Measurements from ENCODE around the gene MAP3K12. TPM values are rescaled to one million over a fixed set of nuclear protein-coding genes. Genes with fewer than 3 reads are reported as not detected.

Gene MAP3K12
- total and polyA plus RNA-seq, 2 donors: 8.3 to 16.3 TPM

GRCh38 chr12:53466640-53467039 is 32.6 kb downstream of the MAP3K12 start:
- peaks cover 0 to 2% of the 10 kb centered on the region in 2 donors for H3K4me1 ChIP-seq (ENCODE audit: control insufficient read depth in 2 of 2, insufficient read depth in 2 of 2, low read length in 2 of 2)
- no peak for DNase-seq (ENCODE audit: low read depth in 6 of 9, low spot score in 9 of 9)

DNA sequence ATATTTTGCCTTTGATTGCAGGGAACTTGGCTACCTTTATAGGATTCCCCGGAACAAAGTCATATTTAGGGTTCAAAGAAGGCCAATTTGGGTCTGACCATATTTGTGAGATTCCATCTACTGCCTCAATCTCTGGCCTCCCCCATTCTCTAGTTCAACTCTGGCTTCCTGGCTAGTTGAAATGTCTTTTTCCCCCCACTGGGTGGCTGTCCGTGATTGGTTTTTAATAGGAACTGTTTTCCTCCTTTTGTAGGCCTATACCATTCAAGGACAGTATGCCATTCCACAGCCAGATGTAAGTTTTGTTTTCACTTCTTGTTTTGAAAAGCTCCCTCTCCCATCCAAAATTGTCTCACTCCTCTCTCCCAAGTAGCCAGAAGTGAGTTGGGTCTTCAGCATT is 33.6 kb downstream of the MAP3K12 start:
- no peaks in the 10 kb centered on the region for H3K27me3 ChIP-seq (ENCODE audit: control insufficient read depth in 2 of 2, insufficient read depth in 1 of 2, low read length in 1 of 2)
- peaks cover 93 to 99% of the 10 kb centered on the region in 2 donors for H3K36me3 ChIP-seq (ENCODE audit: control insufficient read depth in 2 of 2, insufficient read depth in 2 of 2, low read length in 1 of 2)
- H3K27ac ChIP-seq (ENCODE audit: low read depth in 1 of 2, low read length in 1 of 2): no peak overlapping the region
- WGBS: 93% methylated on average over 2 of the region's 2 CpGs
- H3K9me3 ChIP-seq (ENCODE audit: control insufficient read depth in 2 of 2, insufficient read depth in 1 of 2, low read length in 1 of 2): no peaks in the 10 kb centered on the region
- H3K4me3 ChIP-seq (ENCODE audit: low read length in 2 of 2): no peak overlapping the region
- H3K4me1 ChIP-seq (ENCODE audit: control insufficient read depth in 2 of 2, insufficient read depth in 2 of 2, low read length in 2 of 2): peaks cover 0 to 2% of the 10 kb centered on the region in 2 donors
- no peak for DNase-seq (ENCODE audit: low read depth in 6 of 9, low spot score in 9 of 9)

More at GRCh38 chr12:53466640-53467039, 32.6 kb downstream of the MAP3K12 start:
- 93% methylated on average over 4 of the region's 4 CpGs for WGBS
- H3K4me3 ChIP-seq (ENCODE audit: low read length in 2 of 2): no peak overlapping the region
- H3K36me3 ChIP-seq (ENCODE audit: control insufficient read depth in 2 of 2, insufficient read depth in 2 of 2, low read length in 1 of 2): peaks cover 94 to 98% of the 10 kb centered on the region in 2 donors
- no peaks in the 10 kb centered on the region for H3K27me3 ChIP-seq (ENCODE audit: control insufficient read depth in 2 of 2, insufficient read depth in 1 of 2, low read length in 1 of 2)
- H3K27ac ChIP-seq (ENCODE audit: low read depth in 1 of 2, low read length in 1 of 2): no peak overlapping the region
- H3K9me3 ChIP-seq (ENCODE audit: control insufficient read depth in 2 of 2, insufficient read depth in 1 of 2, low read length in 1 of 2): no peaks in the 10 kb centered on the region

DNA sequence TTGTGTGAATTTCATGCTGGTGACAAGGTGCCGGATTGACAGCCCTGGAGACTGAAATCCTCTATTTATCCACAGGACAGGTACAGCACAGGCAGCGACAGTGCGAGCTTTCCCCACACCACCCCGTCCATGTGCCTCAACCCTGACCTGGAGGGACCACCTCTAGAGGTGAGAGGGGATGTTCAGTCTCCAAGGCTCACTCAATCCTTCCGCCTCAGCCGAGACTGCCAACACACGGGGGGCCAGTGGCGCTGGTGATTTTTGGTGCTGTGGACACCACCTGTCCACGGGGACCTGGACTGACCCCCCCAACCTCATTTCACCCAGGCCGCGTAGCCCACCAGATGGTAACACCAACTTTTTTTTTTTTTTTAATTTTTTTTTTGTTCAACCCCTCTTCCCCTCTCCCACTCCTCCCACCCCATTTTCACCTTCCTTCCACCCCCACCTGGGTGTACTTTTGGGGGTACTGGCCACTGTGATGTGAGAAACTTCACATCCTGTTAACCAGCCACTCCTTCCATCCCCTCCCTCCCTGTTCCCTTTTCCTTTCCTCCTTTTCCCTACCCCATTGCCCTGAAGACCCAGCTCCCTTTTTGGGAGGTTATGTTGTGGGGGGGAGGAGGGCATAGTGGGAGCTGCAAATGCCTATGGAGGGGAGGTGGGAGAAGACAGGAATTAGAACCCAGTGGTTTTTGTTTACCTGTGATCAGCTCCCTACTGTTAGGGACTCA is 34.4 kb downstream of the MAP3K12 start:
- no peaks in the 10 kb centered on the region for H3K27me3 ChIP-seq (ENCODE audit: control insufficient read depth in 2 of 2, insufficient read depth in 1 of 2, low read length in 1 of 2)
- no peaks in the 10 kb centered on the region for H3K9me3 ChIP-seq (ENCODE audit: control insufficient read depth in 2 of 2, insufficient read depth in 1 of 2, low read length in 1 of 2)
- WGBS: 98% methylated on average over 11 of the region's 11 CpGs
- H3K4me3 ChIP-seq (ENCODE audit: low read length in 2 of 2): no peak overlapping the region
- no peak for DNase-seq (ENCODE audit: low read depth in 6 of 9, low spot score in 9 of 9)
- H3K27ac ChIP-seq (ENCODE audit: low read depth in 1 of 2, low read length in 1 of 2): no peak overlapping the region
- H3K36me3 ChIP-seq (ENCODE audit: control insufficient read depth in 2 of 2, insufficient read depth in 2 of 2, low read length in 1 of 2): peaks cover 92 to 99% of the 10 kb centered on the region in 2 donors
- H3K4me1 ChIP-seq (ENCODE audit: control insufficient read depth in 2 of 2, insufficient read depth in 2 of 2, low read length in 2 of 2): peaks cover 0 to 2% of the 10 kb centered on the region in 2 donors

- Histone ChIP-seq H3K9me3 (ENCODE audit: control insufficient read depth in 2 of 2, insufficient read depth in 1 of 2, low read length in 1 of 2) (no peaks in the 10 kb centered on the region), H3K27me3 (ENCODE audit: control insufficient read depth in 2 of 2, insufficient read depth in 1 of 2, low read length in 1 of 2) (no peaks in the 10 kb centered on the region), H3K27ac (ENCODE audit: low read depth in 1 of 2, low read length in 1 of 2) (no peak overlapping the region), H3K4me1 (ENCODE audit: control insufficient read depth in 2 of 2, insufficient read depth in 2 of 2, low read length in 2 of 2) (peaks cover 0 to 2% of the 10 kb centered on the region in 2 donors), H3K36me3 (ENCODE audit: control insufficient read depth in 2 of 2, insufficient read depth in 2 of 2, low read length in 1 of 2) (peaks cover 89 to 99% of the 10 kb centered on the region in 2 donors), H3K4me3 (ENCODE audit: low read length in 2 of 2) (no peak overlapping the region)
- 91% methylated on average over 5 of the region's 5 CpGs for WGBS
- no peak for DNase-seq (ENCODE audit: low read depth in 6 of 9, low spot score in 9 of 9)
Observed at GRCh38 chr12:53463802-53464560, 35.3 kb downstream of the MAP3K12 start.

- Histone ChIP-seq H3K27me3 (ENCODE audit: control insufficient read depth in 2 of 2, insufficient read depth in 1 of 2, low read length in 1 of 2) (no peaks in the 10 kb centered on the region), H3K4me3 (ENCODE audit: low read length in 2 of 2) (no peak overlapping the region), H3K4me1 (ENCODE audit: control insufficient read depth in 2 of 2, insufficient read depth in 2 of 2, low read length in 2 of 2) (peaks cover 0 to 2% of the 10 kb centered on the region in 2 donors), H3K36me3 (ENCODE audit: control insufficient read depth in 2 of 2, insufficient read depth in 2 of 2, low read length in 1 of 2) (peaks cover 89 to 99% of the 10 kb centered on the region in 2 donors), H3K9me3 (ENCODE audit: control insufficient read depth in 2 of 2, insufficient read depth in 1 of 2, low read length in 1 of 2) (no peaks in the 10 kb centered on the region), H3K27ac (ENCODE audit: low read depth in 1 of 2, low read length in 1 of 2) (no peak overlapping the region)
- DNase-seq (ENCODE audit: low read depth in 6 of 9, low spot score in 9 of 9): no peak
- 92% methylated on average over 3 of the region's 3 CpGs for WGBS
Observed at GRCh38 chr12:53462935-53463334, 36.3 kb downstream of the MAP3K12 start.

GRCh38 chr12:53461591-53461990 is 37.7 kb downstream of the MAP3K12 start:
- Histone ChIP-seq H3K27me3 (ENCODE audit: control insufficient read depth in 2 of 2, insufficient read depth in 1 of 2, low read length in 1 of 2) (no peaks in the 10 kb centered on the region), H3K36me3 (ENCODE audit: control insufficient read depth in 2 of 2, insufficient read depth in 2 of 2, low read length in 1 of 2) (peaks cover 89 to 99% of the 10 kb centered on the region in 2 donors), H3K27ac (ENCODE audit: low read depth in 1 of 2, low read length in 1 of 2) (no peak overlapping the region), H3K9me3 (ENCODE audit: control insufficient read depth in 2 of 2, insufficient read depth in 1 of 2, low read length in 1 of 2) (no peaks in the 10 kb centered on the region), H3K4me3 (ENCODE audit: low read length in 2 of 2) (no peak overlapping the region), H3K4me1 (ENCODE audit: control insufficient read depth in 2 of 2, insufficient read depth in 2 of 2, low read length in 2 of 2) (peaks cover 0 to 2% of the 10 kb centered on the region in 2 donors)
- 97% methylated on average over 8 of the region's 8 CpGs for WGBS
- DNase-seq (ENCODE audit: low read depth in 6 of 9, low spot score in 9 of 9): no peak

DNA sequence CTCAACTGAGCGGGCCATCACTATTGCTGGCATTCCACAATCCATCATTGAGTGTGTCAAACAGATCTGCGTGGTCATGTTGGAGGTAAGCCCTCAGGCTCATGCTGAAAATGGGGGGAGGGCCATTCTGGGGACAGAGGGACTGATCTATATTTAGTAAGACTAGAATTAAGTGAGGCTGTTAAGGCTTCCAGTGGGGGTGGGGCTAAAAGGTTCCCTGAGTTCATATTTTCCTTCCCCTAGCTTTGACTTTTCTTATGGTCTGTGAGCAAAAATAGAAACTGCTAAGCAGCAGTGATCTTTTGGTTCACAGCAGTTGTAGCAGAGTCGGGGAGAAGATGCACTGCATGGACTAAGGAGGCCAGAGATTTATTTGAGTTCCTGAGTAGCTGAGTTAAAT is 38.2 kb downstream of the MAP3K12 start:
- Histone ChIP-seq H3K4me3 (ENCODE audit: low read length in 2 of 2) (no peak overlapping the region), H3K4me1 (ENCODE audit: control insufficient read depth in 2 of 2, insufficient read depth in 2 of 2, low read length in 2 of 2) (peaks cover 0 to 2% of the 10 kb centered on the region in 2 donors), H3K27me3 (ENCODE audit: control insufficient read depth in 2 of 2, insufficient read depth in 1 of 2, low read length in 1 of 2) (no peaks in the 10 kb centered on the region), H3K36me3 (ENCODE audit: control insufficient read depth in 2 of 2, insufficient read depth in 2 of 2, low read length in 1 of 2) (peaks cover 89 to 99% of the 10 kb centered on the region in 2 donors), H3K27ac (ENCODE audit: low read depth in 1 of 2, low read length in 1 of 2) (no peak overlapping the region), H3K9me3 (ENCODE audit: control insufficient read depth in 2 of 2, insufficient read depth in 1 of 2, low read length in 1 of 2) (no peaks in the 10 kb centered on the region)
- DNase-seq (ENCODE audit: low read depth in 6 of 9, low spot score in 9 of 9): no peak
- 97% methylated on average over 3 of the region's 3 CpGs for WGBS

DNA sequence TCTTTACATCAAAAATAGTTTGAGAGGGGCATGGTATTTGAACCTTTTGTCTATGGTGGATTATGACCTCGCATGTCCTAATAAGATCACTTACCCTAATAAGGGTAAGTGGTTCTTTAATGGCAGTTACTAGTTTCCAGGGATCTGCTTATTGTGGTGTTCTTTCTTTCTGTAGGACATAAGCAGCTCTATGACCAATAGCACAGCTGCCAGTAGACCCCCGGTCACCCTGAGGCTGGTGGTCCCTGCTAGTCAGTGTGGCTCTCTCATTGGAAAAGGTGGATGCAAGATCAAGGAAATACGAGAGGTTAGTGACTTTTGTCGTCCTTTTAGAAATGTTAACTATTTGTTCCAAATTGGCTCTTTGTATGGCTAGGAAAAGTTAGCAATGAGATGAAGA is 40.2 kb downstream of the MAP3K12 start:
- Histone ChIP-seq H3K27me3 (ENCODE audit: control insufficient read depth in 2 of 2, insufficient read depth in 1 of 2, low read length in 1 of 2) (no peaks in the 10 kb centered on the region), H3K36me3 (ENCODE audit: control insufficient read depth in 2 of 2, insufficient read depth in 2 of 2, low read length in 1 of 2) (peaks cover 87 to 98% of the 10 kb centered on the region in 2 donors), H3K27ac (ENCODE audit: low read depth in 1 of 2, low read length in 1 of 2) (no peak overlapping the region), H3K9me3 (ENCODE audit: control insufficient read depth in 2 of 2, insufficient read depth in 1 of 2, low read length in 1 of 2) (no peaks in the 10 kb centered on the region), H3K4me1 (ENCODE audit: control insufficient read depth in 2 of 2, insufficient read depth in 2 of 2, low read length in 2 of 2) (peaks cover 0 to 3% of the 10 kb centered on the region in 2 donors), H3K4me3 (ENCODE audit: low read length in 2 of 2) (no peak overlapping the region)
- no peak for DNase-seq (ENCODE audit: low read depth in 6 of 9, low spot score in 9 of 9)
- WGBS: 96% methylated on average over 4 of the region's 4 CpGs

Measured in thymus (tissue), 11 donors.